H9 (cell line): ENCODE results near the gene OXER1. TPM values are rescaled to one million over a fixed set of nuclear protein-coding genes. Genes with fewer than 3 reads are reported as not detected.

Experiments
- DNase-seq: peaks from one replicate; pipeline ENCODE4 v3.0.0-alpha.2; 2017
- H2AFZ ChIP-seq: one replicate; pipeline ENCODE4 v1.6.1; 2013; ENCODE audit warnings: mild to moderate bottlenecking, low read length, control low read depth, moderate library complexity
- H2AK5ac ChIP-seq: 2 replicates; pipeline ENCODE4 v1.6.1; 2013; ENCODE audit warnings: low read length, control low read depth, mixed read lengths; ENCODE audit not compliant: insufficient read length
- H2BK120ac ChIP-seq: one replicate; pipeline ENCODE4 v1.6.1; 2013; ENCODE audit warnings: low read depth, mild to moderate bottlenecking, low read length, control low read depth, inconsistent platforms; ENCODE audit not compliant: poor library complexity, severe bottlenecking
- H2BK12ac ChIP-seq: 2 replicates; pipeline ENCODE4 v1.6.1; 2013; ENCODE audit warnings: low read length, control low read depth, mixed read lengths, low read depth; ENCODE audit not compliant: insufficient read length
- H2BK15ac ChIP-seq: 2 replicates; pipeline ENCODE4 v1.6.1; 2013; ENCODE audit warnings: low read depth, low read length, control low read depth
- H2BK20ac ChIP-seq: one replicate; pipeline ENCODE4 v1.6.1; 2013; ENCODE audit warnings: low read depth, mild to moderate bottlenecking, low read length, control low read depth, inconsistent platforms; ENCODE audit not compliant: poor library complexity, severe bottlenecking
- H2BK5ac ChIP-seq: 2 replicates; pipeline ENCODE4 v1.6.1; 2013; ENCODE audit warnings: low read length, control low read depth, mixed read lengths; ENCODE audit not compliant: insufficient read length
- H3K14ac ChIP-seq: 2 replicates; pipeline ENCODE4 v1.6.1; 2013; ENCODE audit warnings: low read length, control low read depth; ENCODE audit not compliant: insufficient read depth
- H3K18ac ChIP-seq: 2 replicates; pipeline ENCODE4 v1.6.1; 2013; ENCODE audit warnings: low read depth, mild to moderate bottlenecking, mixed read lengths, low read length, control low read depth; ENCODE audit not compliant: insufficient read length
- H3K23ac ChIP-seq: 2 replicates; pipeline ENCODE4 v1.6.1; 2013; ENCODE audit warnings: low read length, control low read depth, mixed read lengths, low read depth; ENCODE audit not compliant: insufficient read length
- H3K23me2 ChIP-seq: 2 replicates; pipeline ENCODE4 v1.6.1; 2013; ENCODE audit warnings: low read depth, mild to moderate bottlenecking, mixed read lengths, low read length, control low read depth; ENCODE audit not compliant: insufficient read length, poor library complexity, severe bottlenecking
- H3K27ac ChIP-seq: 2 replicates; pipeline ENCODE4 v1.5.1; 2013; ENCODE audit warnings: low read length, control low read depth, mixed read lengths, low read depth; ENCODE audit not compliant: insufficient read length
- H3K27me3 ChIP-seq: 2 replicates; pipeline ENCODE4 v1.6.1; 2013; ENCODE audit warnings: low read length, control low read depth, inconsistent platforms; ENCODE audit not compliant: insufficient read depth
- H3K4ac ChIP-seq: 2 replicates; pipeline ENCODE4 v1.6.1; 2013; ENCODE audit warnings: low read depth, mild to moderate bottlenecking, control low read depth, inconsistent platforms, low read length, moderate library complexity
- H3K4me1 ChIP-seq: 2 replicates; pipeline ENCODE4 v1.6.1; 2013; ENCODE audit warnings: low read length, control low read depth, inconsistent platforms; ENCODE audit not compliant: insufficient read depth
- H3K4me2 ChIP-seq: 2 replicates; pipeline ENCODE4 v1.6.1; 2013; ENCODE audit warnings: low read length, control low read depth, mixed read lengths; ENCODE audit not compliant: insufficient read length, insufficient read depth
- H3K56ac ChIP-seq: 2 replicates; pipeline ENCODE4 v1.6.1; 2013; ENCODE audit warnings: low read depth, mild to moderate bottlenecking, mixed read lengths, low read length, control low read depth; ENCODE audit not compliant: insufficient read length
- H3K79me1 ChIP-seq: 2 replicates; pipeline ENCODE4 v1.6.1; 2013; ENCODE audit warnings: low read depth, mild to moderate bottlenecking, moderate library complexity, low read length, control low read depth, inconsistent platforms; ENCODE audit not compliant: insufficient read depth, poor library complexity, severe bottlenecking
- H3K79me2 ChIP-seq: 2 replicates; pipeline ENCODE4 v1.6.1; 2013; ENCODE audit warnings: low read length, control low read depth, inconsistent platforms; ENCODE audit not compliant: insufficient read depth
- H3K9ac ChIP-seq: 2 replicates; pipeline ENCODE4 v1.6.1; 2013; ENCODE audit warnings: low read length, control low read depth, mixed read lengths; ENCODE audit not compliant: insufficient read length; ENCODE audit errors: extremely low read depth
- H3K9me3 ChIP-seq: one replicate; pipeline ENCODE4 v1.6.1; 2013; ENCODE audit warnings: low read depth, low read length, inconsistent platforms; ENCODE audit not compliant: control insufficient read depth
- H3T11ph ChIP-seq: one replicate; pipeline ENCODE4 v1.6.1; 2013; ENCODE audit warnings: mild to moderate bottlenecking, low read length, control low read depth, inconsistent platforms
- H4K20me1 ChIP-seq: one replicate; pipeline ENCODE4 v1.6.1; 2013; ENCODE audit not compliant: control insufficient read depth, insufficient read length, insufficient read depth
- H4K5ac ChIP-seq: 2 replicates; pipeline ENCODE4 v1.6.1; 2013; ENCODE audit warnings: low read depth, mild to moderate bottlenecking, mixed read lengths, low read length, control low read depth; ENCODE audit not compliant: insufficient read length
- H4K8ac ChIP-seq: replicated peaks from 2 replicates; pipeline ENCODE4 v1.6.1; 2013; ENCODE audit warnings: low read length, control low read depth, mixed read lengths, low read depth; ENCODE audit not compliant: insufficient read length
- H4K91ac ChIP-seq: 2 replicates; pipeline ENCODE4 v1.6.1; 2013; ENCODE audit warnings: low read depth, mild to moderate bottlenecking, moderate library complexity, mixed read lengths, low read length, control low read depth; ENCODE audit not compliant: insufficient read length
- H3K27ac Mint-ChIP-seq, 3 experiments: 2 replicates in 2 of 3; 3 replicates in 1 of 3; pipeline ENCODE4 v1.8.0; 2020 to 2021; ENCODE audit warnings: mixed read lengths in 3 of 3, mild to moderate bottlenecking in 1 of 3, moderate library complexity in 1 of 3
- H3K27me3 Mint-ChIP-seq: 2 replicates; pipeline ENCODE4 v1.8.0; 2021; ENCODE audit warnings: low read depth, mild to moderate bottlenecking, moderate library complexity, mixed read lengths
- H3K36me3 Mint-ChIP-seq, 3 experiments: 2 replicates in 2 of 3; 3 replicates in 1 of 3; pipeline ENCODE4 v1.8.0; 2020 to 2021; ENCODE audit warnings: low read depth in 3 of 3, mixed read lengths in 3 of 3; ENCODE audit not compliant: insufficient read depth in 1 of 3
- H3K4me1 Mint-ChIP-seq, 2 experiments: 2 replicates each; pipeline ENCODE4 v1.8.0; 2020; ENCODE audit warnings: mixed read lengths in 2 of 2
- H3K4me3 Mint-ChIP-seq, 2 experiments: 2 replicates in 1 of 2; 3 replicates in 1 of 2; pipeline ENCODE4 v1.8.0; 2020 to 2021; ENCODE audit warnings: mild to moderate bottlenecking in 2 of 2, mixed read lengths in 2 of 2, moderate library complexity in 1 of 2
- H3K9me3 Mint-ChIP-seq, 2 experiments: 2 replicates in 1 of 2; 3 replicates in 1 of 2; pipeline ENCODE4 v1.8.0; 2020; ENCODE audit warnings: mild to moderate bottlenecking in 2 of 2, mixed read lengths in 2 of 2, moderate library complexity in 1 of 2
- WGBS: extraction: QIAGEN DNeasy Blood & Tissue Kit; methylation state at CpG from one replicate; pipeline ENCODE4 v1.1.7; 2013; ENCODE audit warnings: missing lambda C conversion rate, low lambda C conversion rate, mixed read lengths; ENCODE audit not compliant: insufficient read length; ENCODE audit errors: extremely low coverage; 5-methylcytosine and 5-hydroxymethylcytosine counted together
- total RNA-seq: library from RNA; stranded (reverse); gene quantifications from 2 replicates; pipeline ENCODE4 v1.2.1, GENCODE V29; 2021
- TF ChIP-seq, protein P1 (sequence below): fragments of 200-600 bp; sonication (generic); conservative IDR thresholded peaks from 3 replicates; pipeline ENCODE4 v1.8.0; 2021; ENCODE audit warnings: antibody characterized with exemption, mild to moderate bottlenecking

Gene OXER1
- total RNA-seq, 1 experiment from 2014 or later: 1.6 TPM

DNA sequence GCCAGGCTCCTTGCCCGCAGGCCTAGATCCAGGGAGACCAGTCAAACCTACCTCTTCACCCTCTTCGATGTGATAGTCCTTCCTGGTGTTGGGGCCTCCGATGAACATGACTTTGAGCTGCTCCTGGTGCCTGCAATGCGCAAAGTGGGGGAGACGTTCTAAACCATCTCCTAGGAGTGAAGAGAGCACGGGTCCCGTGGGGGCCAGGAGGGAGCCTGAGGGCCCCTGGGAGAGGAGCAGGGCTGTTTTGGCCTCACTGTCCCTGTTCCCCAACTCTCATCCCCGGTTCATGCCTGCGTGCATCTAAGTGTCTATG lies 24.5 kb upstream of the OXER1 start:
- H2BK15ac ChIP-seq: no peak overlapping the region
- no peak overlapping the region for H3T11ph ChIP-seq
- no peaks in the 10 kb centered on the region for H3K4me1 ChIP-seq
- no peak overlapping the region for H3K9ac ChIP-seq
- peaks cover 7% of the 10 kb centered on the region; the same call in 1 of the 2 replicates for H3K27me3 ChIP-seq
- no peak overlapping the region for H4K91ac ChIP-seq
- no CpG with 5 or more reads among the region's 9 CpGs for whole genome bisulfite sequencing
- no peak overlapping the region for H3K56ac ChIP-seq
- Mint-ChIP-seq H3K36me3 (peaks cover 0 to 2% (median 0%) of the 10 kb centered on the region in 3 experiments; a peak in 4 of 7 replicates), H3K27me3 (peaks cover 27% of the 10 kb centered on the region), H3K4me3 (no peak overlapping the region; a peak in 1 of 5 replicates), H3K4me1 (peaks cover 14 to 43% of the 10 kb centered on the region in 2 experiments), H3K27ac (peak overlapping the region in 1 of 3 experiments; percentile 17; a peak in 1 of 7 replicates), H3K9me3 (no peaks in the 10 kb centered on the region)
- no peaks in the 10 kb centered on the region for H3K79me1 ChIP-seq
- H3K9me3 ChIP-seq: no peaks in the 10 kb centered on the region
- no peak for DNase-seq
- H2AK5ac ChIP-seq: no peak overlapping the region
- no peak overlapping the region for H3K4me2 ChIP-seq
- H3K23me2 ChIP-seq: peaks cover 12% of the 10 kb centered on the region
- no peak overlapping the region for H3K18ac ChIP-seq
- H2BK20ac ChIP-seq: no peak overlapping the region
- no peak overlapping the region for H4K5ac ChIP-seq
- no peaks in the 10 kb centered on the region for H3K79me2 ChIP-seq
- no peak overlapping the region for H3K27ac ChIP-seq
- no peak overlapping the region for H3K14ac ChIP-seq
- H4K20me1 ChIP-seq: no peaks in the 10 kb centered on the region
- no peak overlapping the region for H2BK120ac ChIP-seq
- H4K8ac ChIP-seq: no peak overlapping the region
- no peak overlapping the region for H3K4ac ChIP-seq
- H3K23ac ChIP-seq: no peak overlapping the region
- no peak overlapping the region for H2AFZ ChIP-seq
- TF ChIP-seq, protein P1, sequence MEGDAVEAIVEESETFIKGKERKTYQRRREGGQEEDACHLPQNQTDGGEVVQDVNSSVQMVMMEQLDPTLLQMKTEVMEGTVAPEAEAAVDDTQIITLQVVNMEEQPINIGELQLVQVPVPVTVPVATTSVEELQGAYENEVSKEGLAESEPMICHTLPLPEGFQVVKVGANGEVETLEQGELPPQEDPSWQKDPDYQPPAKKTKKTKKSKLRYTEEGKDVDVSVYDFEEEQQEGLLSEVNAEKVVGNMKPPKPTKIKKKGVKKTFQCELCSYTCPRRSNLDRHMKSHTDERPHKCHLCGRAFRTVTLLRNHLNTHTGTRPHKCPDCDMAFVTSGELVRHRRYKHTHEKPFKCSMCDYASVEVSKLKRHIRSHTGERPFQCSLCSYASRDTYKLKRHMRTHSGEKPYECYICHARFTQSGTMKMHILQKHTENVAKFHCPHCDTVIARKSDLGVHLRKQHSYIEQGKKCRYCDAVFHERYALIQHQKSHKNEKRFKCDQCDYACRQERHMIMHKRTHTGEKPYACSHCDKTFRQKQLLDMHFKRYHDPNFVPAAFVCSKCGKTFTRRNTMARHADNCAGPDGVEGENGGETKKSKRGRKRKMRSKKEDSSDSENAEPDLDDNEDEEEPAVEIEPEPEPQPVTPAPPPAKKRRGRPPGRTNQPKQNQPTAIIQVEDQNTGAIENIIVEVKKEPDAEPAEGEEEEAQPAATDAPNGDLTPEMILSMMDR: no peak
- H2BK5ac ChIP-seq: no peak overlapping the region
- H2BK12ac ChIP-seq: no peak overlapping the region
